ENCODE results near the gene MN1.

Gene MN1

DNA sequence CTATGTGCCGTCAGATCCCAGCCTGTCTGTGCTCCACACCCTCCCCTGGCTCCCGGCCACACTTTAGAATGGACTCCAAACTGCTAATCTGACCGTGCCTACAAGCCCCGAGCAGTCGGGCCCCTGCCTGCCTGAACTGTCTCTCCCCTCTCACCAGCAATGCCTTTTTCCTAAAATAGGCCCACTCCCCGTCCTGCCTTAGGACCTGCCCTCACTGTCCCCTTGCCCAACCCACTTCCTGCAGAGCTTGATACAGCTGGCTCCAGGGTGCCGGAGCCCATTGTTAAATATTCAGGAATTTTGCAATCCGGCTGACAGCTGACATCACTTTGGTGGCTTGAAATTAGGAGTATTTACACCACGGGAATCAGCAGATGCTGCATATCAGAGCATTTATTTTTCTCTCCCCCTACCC, 21.4 kb downstream of the MN1 start:
- H3K79me2 ChIP-seq (ENCODE audit: insufficient read depth, low read length) = no peaks in the 10 kb centered on the region
- no peaks in the 10 kb centered on the region for H4K20me1 ChIP-seq (ENCODE audit: low read depth, low read length)
- no peak for TF ChIP-seq EZH2phosphoT487 (conservative IDR thresholded peaks at IDR 0.05; ENCODE audit: low read length)
- TF ChIP-seq, protein P1, sequence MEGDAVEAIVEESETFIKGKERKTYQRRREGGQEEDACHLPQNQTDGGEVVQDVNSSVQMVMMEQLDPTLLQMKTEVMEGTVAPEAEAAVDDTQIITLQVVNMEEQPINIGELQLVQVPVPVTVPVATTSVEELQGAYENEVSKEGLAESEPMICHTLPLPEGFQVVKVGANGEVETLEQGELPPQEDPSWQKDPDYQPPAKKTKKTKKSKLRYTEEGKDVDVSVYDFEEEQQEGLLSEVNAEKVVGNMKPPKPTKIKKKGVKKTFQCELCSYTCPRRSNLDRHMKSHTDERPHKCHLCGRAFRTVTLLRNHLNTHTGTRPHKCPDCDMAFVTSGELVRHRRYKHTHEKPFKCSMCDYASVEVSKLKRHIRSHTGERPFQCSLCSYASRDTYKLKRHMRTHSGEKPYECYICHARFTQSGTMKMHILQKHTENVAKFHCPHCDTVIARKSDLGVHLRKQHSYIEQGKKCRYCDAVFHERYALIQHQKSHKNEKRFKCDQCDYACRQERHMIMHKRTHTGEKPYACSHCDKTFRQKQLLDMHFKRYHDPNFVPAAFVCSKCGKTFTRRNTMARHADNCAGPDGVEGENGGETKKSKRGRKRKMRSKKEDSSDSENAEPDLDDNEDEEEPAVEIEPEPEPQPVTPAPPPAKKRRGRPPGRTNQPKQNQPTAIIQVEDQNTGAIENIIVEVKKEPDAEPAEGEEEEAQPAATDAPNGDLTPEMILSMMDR (IDR thresholded peaks at IDR 0.05; ENCODE audit: insufficient read depth, low read length, poor library complexity, severe bottlenecking) = no peak
- no peak overlapping the region for H2AFZ ChIP-seq (ENCODE audit: low read depth, low read length, severe bottlenecking)
- H3K27me3 ChIP-seq (ENCODE audit: low read length) = no peaks in the 10 kb centered on the region
- H3K4me3 ChIP-seq (ENCODE audit: insufficient read depth, low read length, poor library complexity, severe bottlenecking) = no peak overlapping the region
- H3K9me3 ChIP-seq (ENCODE audit: insufficient read depth, low read length) = no peaks in the 10 kb centered on the region
- H3K9ac ChIP-seq (ENCODE audit: low read length) = no peak overlapping the region
- H3K4me2 ChIP-seq (ENCODE audit: low read depth, low read length, poor library complexity, severe bottlenecking) = no peak overlapping the region
- no peaks in the 10 kb centered on the region for H3K9me2 ChIP-seq (replicated peaks; ENCODE audit: insufficient read depth, low read length)
- no peaks in the 10 kb centered on the region for H3F3A ChIP-seq (ENCODE audit: insufficient read depth)
- H3K27ac ChIP-seq (ENCODE audit: low read depth, low read length) = no peak overlapping the region
- no peaks in the 10 kb centered on the region for H3K36me3 ChIP-seq (ENCODE audit: low read length)

GRCh38 chr22:27779643-27780042, 21.9 kb downstream of the MN1 start:
- no peaks in the 10 kb centered on the region for H3K27me3 ChIP-seq (ENCODE audit: low read length)
- H3K9me2 ChIP-seq (replicated peaks; ENCODE audit: insufficient read depth, low read length) = no peaks in the 10 kb centered on the region
- no peak overlapping the region for H3K27ac ChIP-seq (ENCODE audit: low read depth, low read length)
- no peaks in the 10 kb centered on the region for H3F3A ChIP-seq (ENCODE audit: insufficient read depth)
- no peak overlapping the region for H2AFZ ChIP-seq (ENCODE audit: low read depth, low read length, severe bottlenecking)
- no peaks in the 10 kb centered on the region for H4K20me1 ChIP-seq (ENCODE audit: low read depth, low read length)
- no peaks in the 10 kb centered on the region for H3K9me3 ChIP-seq (ENCODE audit: insufficient read depth, low read length)
- H3K4me3 ChIP-seq (ENCODE audit: insufficient read depth, low read length, poor library complexity, severe bottlenecking) = no peak overlapping the region
- H3K79me2 ChIP-seq (ENCODE audit: insufficient read depth, low read length) = no peaks in the 10 kb centered on the region
- H3K36me3 ChIP-seq (ENCODE audit: low read length) = no peaks in the 10 kb centered on the region
- no peak overlapping the region for H3K4me2 ChIP-seq (ENCODE audit: low read depth, low read length, poor library complexity, severe bottlenecking)
- H3K9ac ChIP-seq (ENCODE audit: low read length) = no peak overlapping the region
- no peak for TF ChIP-seq EZH2phosphoT487 (conservative IDR thresholded peaks at IDR 0.05; ENCODE audit: low read length)
- TF ChIP-seq, protein P1 (IDR thresholded peaks at IDR 0.05; ENCODE audit: insufficient read depth, low read length, poor library complexity, severe bottlenecking) = no peak

DNA sequence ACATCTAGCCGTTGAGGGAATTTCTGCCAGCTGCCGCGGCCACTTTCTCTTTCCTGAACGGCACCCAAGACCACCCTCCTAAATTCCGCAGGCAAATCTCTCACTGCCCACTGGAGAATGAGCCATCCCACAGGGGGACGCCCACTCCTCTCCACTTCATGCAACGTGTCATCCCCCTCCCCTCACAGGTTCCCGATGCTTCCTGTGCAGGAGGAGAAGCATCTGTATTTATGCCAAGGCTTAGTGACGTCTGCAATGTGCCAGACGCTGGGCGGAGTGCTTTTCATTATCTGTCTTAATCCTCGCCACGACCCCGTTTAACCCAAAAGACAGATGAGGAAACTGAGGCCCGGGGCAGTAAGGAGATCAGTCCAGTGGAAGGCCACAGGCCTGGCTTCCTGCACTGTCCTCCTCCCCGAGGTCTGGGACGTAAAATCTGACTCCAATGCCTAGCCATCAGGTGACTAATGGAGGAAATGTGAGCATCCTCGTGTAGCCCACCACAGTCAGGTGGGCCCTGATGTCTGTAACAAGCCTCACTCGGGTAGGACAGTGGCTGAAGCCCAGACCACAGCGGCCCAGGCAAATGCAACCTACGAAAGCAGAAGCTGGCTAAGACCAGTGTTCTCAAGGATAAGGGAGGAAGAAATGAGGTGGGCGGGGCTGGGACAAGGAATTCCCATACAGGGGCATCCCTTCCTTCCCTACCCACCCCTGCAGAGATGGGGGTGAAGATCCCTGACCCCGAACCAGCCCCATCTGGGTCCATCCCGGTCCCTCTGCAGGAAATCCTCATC, 23.1 kb downstream of the MN1 start:
- no peak overlapping the region for H3K27ac ChIP-seq (ENCODE audit: low read depth, low read length)
- H3K4me3 ChIP-seq (ENCODE audit: insufficient read depth, low read length, poor library complexity, severe bottlenecking) = no peak overlapping the region
- no peak overlapping the region for H3K9ac ChIP-seq (ENCODE audit: low read length)
- no peaks in the 10 kb centered on the region for H3K36me3 ChIP-seq (ENCODE audit: low read length)
- no peaks in the 10 kb centered on the region for H3K9me2 ChIP-seq (replicated peaks; ENCODE audit: insufficient read depth, low read length)
- H3K79me2 ChIP-seq (ENCODE audit: insufficient read depth, low read length) = no peaks in the 10 kb centered on the region
- no peaks in the 10 kb centered on the region for H4K20me1 ChIP-seq (ENCODE audit: low read depth, low read length)
- H3K4me2 ChIP-seq (ENCODE audit: low read depth, low read length, poor library complexity, severe bottlenecking) = no peak overlapping the region
- no peaks in the 10 kb centered on the region for H3F3A ChIP-seq (ENCODE audit: insufficient read depth)
- no peaks in the 10 kb centered on the region for H3K27me3 ChIP-seq (ENCODE audit: low read length)
- H2AFZ ChIP-seq (ENCODE audit: low read depth, low read length, severe bottlenecking) = no peak overlapping the region
- no peak for TF ChIP-seq EZH2phosphoT487 (conservative IDR thresholded peaks at IDR 0.05; ENCODE audit: low read length)
- TF ChIP-seq, protein P1 (IDR thresholded peaks at IDR 0.05; ENCODE audit: insufficient read depth, low read length, poor library complexity, severe bottlenecking) = no peak
- H3K9me3 ChIP-seq (ENCODE audit: insufficient read depth, low read length) = no peaks in the 10 kb centered on the region

All from SU-DHL-6 (cell line).